CMK (cell line): ENCODE measurements around the gene MARCHF3.
"Not testable (repeated sequence)": the region's sequence is repeated elsewhere in the genome, so short reads cannot be mapped to it uniquely, and the experiment has no call there.

Experiments used
- DNase-seq: peaks from one replicate; pipeline ENCODE4 v3.0.0-alpha.2; 2010; ENCODE audit warnings: low read depth

MARCHF3 gene

GRCh38 chr5:126872561-126873354 is 157.6 kb downstream of the MARCHF3 start:
- DNase-seq, result no peak

GRCh38 chr5:126871441-126871840 is 158.9 kb downstream of the MARCHF3 start:
- no peak for DNase-seq

GRCh38 chr5:126869005-126869451 is 161.3 kb downstream of the MARCHF3 start:
- no peak for DNase-seq

- DNase-seq, result no peak
These were observed 161.9 kb downstream of the MARCHF3 start for GRCh38 chr5:126868338-126869004.

GRCh38 chr5:126866851-126867636 is 163.3 kb downstream of the MARCHF3 start:
- no peak for DNase-seq

- no peak for DNase-seq
These were observed 165.1 kb downstream of the MARCHF3 start for GRCh38 chr5:126865299-126865698.

GRCh38 chr5:126864042-126864688 is 166.2 kb downstream of the MARCHF3 start:
- DNase-seq, result no peak

- DNase-seq, result no peak
These were observed 167.0 kb downstream of the MARCHF3 start for GRCh38 chr5:126863402-126863801.

- DNase-seq, result no peak
These were observed 171.9 kb downstream of the MARCHF3 start for GRCh38 chr5:126858441-126858840.

- no peak for DNase-seq
These were observed 172.6 kb downstream of the MARCHF3 start for GRCh38 chr5:126857472-126858410.

GRCh38 chr5:126855266-126855665 is 175.1 kb downstream of the MARCHF3 start:
- no peak for DNase-seq

GRCh38 chr5:126854526-126855110 is 175.7 kb downstream of the MARCHF3 start:
- DNase-seq, result no peak

GRCh38 chr5:126853541-126854307 is 176.6 kb downstream of the MARCHF3 start:
- not testable (repeated sequence) for DNase-seq

GRCh38 chr5:126852841-126853271 is 177.5 kb downstream of the MARCHF3 start:
- DNase-seq, result no peak

- no peak for DNase-seq
These were observed 178.2 kb downstream of the MARCHF3 start for GRCh38 chr5:126852091-126852571.

GRCh38 chr5:126851501-126852011 is 178.8 kb downstream of the MARCHF3 start:
- no peak for DNase-seq

- no peak for DNase-seq
These were observed 181.2 kb downstream of the MARCHF3 start for GRCh38 chr5:126849101-126849678.

GRCh38 chr5:126848253-126848652 is 182.1 kb downstream of the MARCHF3 start:
- DNase-seq, result no peak

GRCh38 chr5:126847826-126848251 is 182.5 kb downstream of the MARCHF3 start:
- no peak for DNase-seq
